ENCODE results near the gene QARS1. TPM values are rescaled to one million over a fixed set of nuclear protein-coding genes. Genes with fewer than 3 reads are reported as not detected.
A peak's percentile ranks its signal among the peaks of the same experiment; 100 is the strongest.

QARS1 gene
- 162 TPM for polyA plus RNA-seq (2013, experiment 1 of 2; ENCODE audit: insufficient read length)
- polyA plus RNA-seq (2013, experiment 2 of 2; ENCODE audit: insufficient read length) = 165 TPM

- DNase-seq = peak; percentile 95
These were observed at the start of gene QARS1 for GRCh38 chr3:49104427-49105291. Gene QARS1 (minus strand): TSS chr3:49104757. CDS start chr3:49104733, 24 bp downstream.

GRCh38 chr3:49153349-49153912 lies 48.9 kb upstream of the QARS1 start:
- DNase-seq = no peak

- DNase-seq = no peak
These were observed 47.1 kb upstream of the QARS1 start for GRCh38 chr3:49151610-49152009.

- DNase-seq = no peak
These were observed 43.6 kb upstream of the QARS1 start for GRCh38 chr3:49148159-49148558.

- no peak for DNase-seq
These were observed 35.5 kb upstream of the QARS1 start for GRCh38 chr3:49140080-49140479.

GRCh38 chr3:49135499-49135898 lies 30.9 kb upstream of the QARS1 start:
- DNase-seq = no peak

GRCh38 chr3:49134471-49135265 lies 30.1 kb upstream of the QARS1 start:
- DNase-seq = peak; percentile 6

- peak; percentile 94 for DNase-seq
These were observed 28.8 kb upstream of the QARS1 start for GRCh38 chr3:49133226-49133951.

GRCh38 chr3:49132437-49133225 lies 28.1 kb upstream of the QARS1 start, which contains the start of gene LAMB2:
Gene LAMB2 (minus strand): TSS chr3:49133050. CDS start chr3:49132867, 183 bp downstream.
- peak; percentile 85 for DNase-seq

- DNase-seq = no peak
These were observed 27.5 kb upstream of the QARS1 start for GRCh38 chr3:49132073-49132436.

- DNase-seq = no peak
These were observed 27.0 kb upstream of the QARS1 start for GRCh38 chr3:49131576-49131975.

GRCh38 chr3:49131040-49131439 lies 26.5 kb upstream of the QARS1 start:
- no peak for DNase-seq

GRCh38 chr3:49124991-49125670 lies 20.6 kb upstream of the QARS1 start:
- DNase-seq = no peak

- DNase-seq = no peak
These were observed 19.6 kb upstream of the QARS1 start for GRCh38 chr3:49124203-49124602.

GRCh38 chr3:49123687-49124086 lies 19.1 kb upstream of the QARS1 start:
- DNase-seq = no peak

- no peak for DNase-seq
These were observed 18.5 kb upstream of the QARS1 start for GRCh38 chr3:49122886-49123545.

- no peak for DNase-seq
These were observed 17.9 kb upstream of the QARS1 start for GRCh38 chr3:49122451-49122850.

GRCh38 chr3:49122022-49122421 lies 17.5 kb upstream of the QARS1 start:
- no peak for DNase-seq

- DNase-seq = no peak
These were observed 16.7 kb upstream of the QARS1 start for GRCh38 chr3:49121132-49121736.

Measured in fibroblast of skin of scalp (primary cell).